LNCaP clone FGC (cell line): Measurements from ENCODE around the gene CDIPT.
A peak's percentile ranks its signal among the peaks of the same experiment; 100 is the strongest.

ENCODE experiments used
- DNase-seq: peaks from one replicate; pipeline ENCODE4 v3.0.0-alpha.2; 2011; ENCODE audit warnings: low read depth
- H3K4me3 ChIP-seq: 2 replicates; pipeline ENCODE4 v1.5.1; 2011; ENCODE audit warnings: mild to moderate bottlenecking, low read depth, low read length, control low read depth
- CTCF ChIP-seq: IDR thresholded peaks from 2 replicates; pipeline ENCODE4 v1.5.1; 2012; ENCODE audit warnings: mild to moderate bottlenecking; ENCODE audit not compliant: control insufficient read depth, insufficient read depth; ENCODE audit errors: extremely low read depth

The CDIPT gene

DNA sequence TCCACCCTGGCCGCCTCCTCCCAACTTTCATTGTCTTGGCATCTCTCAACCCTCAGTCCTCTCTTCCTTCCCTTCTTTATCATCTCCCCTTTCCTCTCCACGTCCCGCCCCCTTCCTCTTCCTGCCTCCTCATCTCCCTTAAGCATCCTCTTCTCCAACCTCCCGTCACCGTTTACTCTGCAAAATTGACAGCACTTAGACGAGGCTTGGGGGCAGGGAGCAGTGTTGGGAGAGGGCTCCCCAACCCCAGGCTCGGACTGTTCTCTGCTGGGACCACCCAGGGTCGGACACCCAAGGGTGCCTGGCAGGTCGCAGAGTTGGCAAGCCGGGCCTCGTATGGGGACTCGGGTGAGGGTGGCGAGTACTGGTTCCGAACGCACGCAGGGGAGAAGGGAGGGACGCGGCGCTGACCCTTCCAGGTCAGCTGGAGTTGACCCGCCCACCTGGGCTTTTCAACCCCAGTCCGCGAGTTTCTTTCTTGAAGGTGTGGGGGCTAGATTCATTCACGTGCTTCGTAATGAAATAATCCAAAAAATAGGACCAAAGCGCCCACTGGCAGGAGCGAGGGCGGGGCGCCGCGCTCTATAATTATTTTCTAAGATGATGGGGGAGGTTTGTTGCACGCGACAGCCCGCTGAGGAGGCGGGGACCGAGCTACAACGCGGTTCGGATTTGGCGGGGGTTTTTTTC is 47.8 kb downstream of the CDIPT start:
- DNase-seq: no peak
- H3K4me3 ChIP-seq: peak overlapping the region; percentile 77
- no peak for TF ChIP-seq CTCF

DNA sequence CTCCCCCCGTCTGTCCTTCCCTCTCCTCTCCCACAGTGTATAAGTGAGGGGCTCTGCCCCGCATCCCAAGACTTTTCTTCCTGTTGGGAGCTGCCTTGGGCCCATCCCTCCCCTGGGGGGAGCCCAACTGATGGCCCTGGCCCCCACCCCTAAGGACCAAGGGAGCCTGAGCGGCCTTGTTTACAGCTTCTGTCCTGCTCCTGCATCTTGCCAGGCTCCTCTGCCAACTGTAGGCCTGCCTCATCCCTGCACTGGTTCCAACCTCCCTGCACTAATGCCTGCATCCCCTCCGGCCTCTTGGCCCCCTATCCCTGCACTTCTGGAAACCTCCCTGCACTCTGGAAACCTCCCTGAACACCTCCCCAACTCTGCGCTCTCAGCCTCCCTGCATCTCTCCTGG is 48.4 kb downstream of the CDIPT start:
- TF ChIP-seq CTCF: no peak
- no peak overlapping the region; the same call in 1 of the 2 replicates for H3K4me3 ChIP-seq
- DNase-seq: no peak

GRCh38 chr16:29813644-29814562 is 49.1 kb downstream of the CDIPT start:
- no peak for TF ChIP-seq CTCF
- DNase-seq: no peak
- no peak overlapping the region for H3K4me3 ChIP-seq

DNA sequence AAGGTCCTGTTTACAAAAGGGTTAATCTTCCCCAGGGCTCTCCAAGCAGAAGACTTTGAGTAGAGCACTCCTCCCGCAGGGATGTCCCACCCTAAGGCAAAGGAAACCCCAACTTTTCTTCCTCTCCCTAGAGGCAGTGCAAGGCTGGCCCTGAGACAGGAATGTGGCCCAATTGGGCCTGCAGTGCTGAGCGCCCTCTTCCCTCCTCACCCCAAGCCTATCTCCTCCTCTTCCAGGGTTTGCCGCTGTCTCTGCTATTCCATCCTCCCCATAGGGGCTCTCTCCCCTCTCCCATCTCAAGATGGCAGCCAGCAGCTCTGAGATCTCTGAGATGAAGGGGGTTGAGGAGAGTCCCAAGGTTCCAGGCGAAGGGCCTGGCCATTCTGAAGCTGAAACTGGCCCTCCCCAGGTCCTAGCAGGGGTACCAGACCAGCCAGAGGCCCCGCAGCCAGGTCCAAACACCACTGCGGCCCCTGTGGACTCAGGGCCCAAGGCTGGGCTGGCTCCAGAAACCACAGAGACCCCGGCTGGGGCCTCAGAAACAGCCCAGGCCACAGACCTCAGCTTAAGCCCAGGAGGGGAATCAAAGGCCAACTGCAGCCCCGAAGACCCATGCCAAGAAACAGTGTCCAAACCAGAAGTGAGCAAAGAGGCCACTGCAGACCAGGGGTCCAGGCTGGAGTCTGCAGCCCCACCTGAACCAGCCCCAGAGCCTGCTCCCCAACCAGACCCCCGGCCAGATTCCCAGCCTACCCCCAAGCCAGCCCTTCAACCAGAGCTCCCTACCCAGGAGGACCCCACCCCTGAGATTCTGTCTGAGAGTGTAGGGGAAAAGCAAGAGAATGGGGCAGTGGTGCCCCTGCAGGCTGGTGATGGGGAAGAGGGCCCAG is 50.0 kb downstream of the CDIPT start:
- no peak for TF ChIP-seq CTCF
- no peak for DNase-seq
- peak overlapping the region; percentile 57 for H3K4me3 ChIP-seq

DNA sequence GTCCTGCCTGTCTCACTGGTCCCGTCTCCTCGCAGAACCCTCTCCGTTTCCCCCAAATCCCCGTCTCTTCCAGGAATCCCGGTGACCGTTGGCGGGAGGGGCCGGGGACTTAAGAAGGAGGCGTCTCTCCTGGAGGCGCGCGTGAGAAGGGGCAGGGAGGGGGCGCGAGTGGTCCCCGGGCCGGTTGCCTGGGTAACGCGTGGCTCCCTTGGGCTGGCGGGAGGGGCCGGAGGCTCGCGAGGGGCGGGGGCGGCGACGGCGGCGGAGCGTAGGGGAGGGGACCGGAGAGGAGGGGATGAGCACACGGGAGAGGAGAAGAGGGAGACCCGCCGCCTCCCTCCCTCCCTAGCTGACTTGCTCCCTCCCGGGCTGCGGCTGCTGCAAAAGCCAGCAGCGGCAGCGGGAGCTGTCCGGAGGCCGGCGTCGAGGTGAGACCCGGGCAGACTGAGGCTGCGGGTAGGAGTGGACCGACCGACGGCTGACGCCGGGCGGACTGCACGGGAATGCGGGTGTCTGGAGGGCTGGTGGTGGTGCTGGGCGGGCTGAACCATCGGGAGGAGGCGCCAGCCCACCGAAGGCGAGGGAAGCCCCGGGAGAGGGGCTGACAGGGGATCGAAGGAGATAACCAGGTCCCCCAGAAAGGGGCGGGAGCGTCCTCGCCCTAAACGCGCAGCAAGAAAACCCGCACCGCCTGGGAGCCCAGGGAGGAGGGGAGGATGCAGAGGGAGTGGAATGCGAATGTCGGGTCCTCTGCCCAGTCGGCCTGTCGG is 50.9 kb downstream of the CDIPT start, which contains the start of gene PRRT2:
TSS of gene PRRT2 (plus strand) at position 298 of the 770 bp plus-strand sequence. CDS start 862 bp downstream, outside the sequence.
- H3K4me3 ChIP-seq: peak within 1 kb of the TSS; percentile 57
- DNase-seq: no peak
- TF ChIP-seq CTCF: no peak
